DOHH2 (cell line): ENCODE measurements around the gene GPX7.
A peak's percentile ranks its signal among the peaks of the same experiment; 100 is the strongest.

Experiments used
- H3F3A ChIP-seq: fragments of 200-600 bp; sonication (generic), shearing (Covaris generic); 2 replicates; pipeline ENCODE4 v1.6.0; 2016; ENCODE audit warnings: antibody characterized with exemption, mild to moderate bottlenecking; ENCODE audit not compliant: control insufficient read depth, insufficient read depth
- H3K27ac ChIP-seq: fragments of 200-600 bp; sonication (generic); 2 replicates; pipeline ENCODE4 v1.5.1; 2014; ENCODE audit warnings: low read depth, mild to moderate bottlenecking, low read length, moderate library complexity
- H3K27me3 ChIP-seq: fragments of 200-600 bp; sonication (generic); 2 replicates; pipeline ENCODE4 v1.6.1; 2014; ENCODE audit warnings: mild to moderate bottlenecking, low read length, mixed read lengths; ENCODE audit not compliant: control insufficient read depth
- H3K36me3 ChIP-seq: fragments of 200-600 bp; sonication (generic); 2 replicates; pipeline ENCODE4 v1.6.1; 2014; ENCODE audit warnings: mild to moderate bottlenecking, low read length, moderate library complexity, mixed read lengths; ENCODE audit not compliant: control insufficient read depth
- H3K4me1 ChIP-seq: fragments of 200-600 bp; sonication (generic); 2 replicates; pipeline ENCODE4 v1.6.1; 2014; ENCODE audit warnings: mild to moderate bottlenecking, low read length, mixed read lengths; ENCODE audit not compliant: control insufficient read depth
- H3K4me2 ChIP-seq: fragments of 200-600 bp; sonication (generic); 2 replicates; pipeline ENCODE4 v1.6.0; 2014; ENCODE audit warnings: mild to moderate bottlenecking, low read length, moderate library complexity
- H3K4me3 ChIP-seq: fragments of 200-600 bp; sonication (generic); 2 replicates; pipeline ENCODE4 v1.5.1; 2014; ENCODE audit warnings: mild to moderate bottlenecking, low read length, mixed read lengths
- H3K79me2 ChIP-seq: fragments of 200-600 bp; sonication (generic); 2 replicates; pipeline ENCODE4 v1.6.1; 2014; ENCODE audit warnings: mild to moderate bottlenecking, low read length, mixed read lengths; ENCODE audit not compliant: control insufficient read depth
- H3K9me2 ChIP-seq: fragments of 200-600 bp; sonication (generic); replicated peaks from 2 replicates; pipeline ENCODE4 v1.6.1; 2014; ENCODE audit warnings: mild to moderate bottlenecking, low read length, mixed read lengths; ENCODE audit not compliant: control insufficient read depth
- H3K9me3 ChIP-seq: fragments of 200-600 bp; sonication (generic); 2 replicates; pipeline ENCODE4 v1.6.1; 2014; ENCODE audit warnings: antibody characterized with exemption, low read length, mixed read lengths; ENCODE audit not compliant: control insufficient read depth, insufficient read depth
- H4K20me1 ChIP-seq: fragments of 200-600 bp; sonication (generic); 2 replicates; pipeline ENCODE4 v1.6.0; 2014; ENCODE audit warnings: low read depth, mild to moderate bottlenecking, antibody characterized with exemption, low read length, moderate library complexity; ENCODE audit not compliant: control insufficient read depth, insufficient read depth
- EZH2phosphoT487 ChIP-seq: fragments of 200-600 bp; sonication (generic); IDR thresholded peaks from 2 replicates; pipeline ENCODE4 v1.6.1; 2017; ENCODE audit warnings: borderline replicate concordance, mild to moderate bottlenecking, antibody characterized with exemption, low read length, moderate library complexity, mixed read lengths
- TF ChIP-seq, protein P1 (sequence below): fragments of 200-600 bp; sonication (generic); IDR thresholded peaks from one replicate; pipeline ENCODE4 v1.5.1; 2014; ENCODE audit warnings: antibody characterized with exemption, mild to moderate bottlenecking, low read depth, low read length; ENCODE audit not compliant: poor library complexity, severe bottlenecking

Gene GPX7

DNA sequence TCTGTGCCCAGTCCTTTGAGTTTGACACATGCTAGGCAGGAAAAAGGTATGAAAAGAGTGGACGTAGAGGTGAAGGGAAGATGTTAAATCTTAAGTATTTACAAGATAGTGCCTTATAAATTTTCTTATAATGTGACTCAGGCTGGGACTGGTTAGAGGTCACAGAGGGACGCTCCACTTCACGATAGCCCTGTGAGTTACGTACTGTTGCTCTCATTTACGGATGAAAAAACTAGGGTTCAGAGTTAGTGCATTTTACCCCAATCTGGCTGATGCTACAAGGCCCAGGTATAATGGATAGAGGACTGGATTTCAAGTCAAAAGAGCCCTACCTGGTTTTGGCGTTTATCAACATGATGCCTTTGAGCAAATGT lies 47.9 kb upstream of the GPX7 start:
- peaks cover 43% of the 10 kb centered on the region for H3K79me2 ChIP-seq
- peak overlapping the region; percentile 93; the same call in 1 of the 2 replicates for H3K27ac ChIP-seq
- no peaks in the 10 kb centered on the region for H3K27me3 ChIP-seq
- peaks cover 6% of the 10 kb centered on the region for H3K36me3 ChIP-seq
- H4K20me1 ChIP-seq, result peaks cover 9% of the 10 kb centered on the region
- H3K9me2 ChIP-seq, result no peaks in the 10 kb centered on the region
- peak overlapping the region; percentile 92 for H3K4me3 ChIP-seq
- peak overlapping the region; percentile 96 for H3K4me2 ChIP-seq
- no peak for TF ChIP-seq EZH2phosphoT487
- TF ChIP-seq, protein P1, sequence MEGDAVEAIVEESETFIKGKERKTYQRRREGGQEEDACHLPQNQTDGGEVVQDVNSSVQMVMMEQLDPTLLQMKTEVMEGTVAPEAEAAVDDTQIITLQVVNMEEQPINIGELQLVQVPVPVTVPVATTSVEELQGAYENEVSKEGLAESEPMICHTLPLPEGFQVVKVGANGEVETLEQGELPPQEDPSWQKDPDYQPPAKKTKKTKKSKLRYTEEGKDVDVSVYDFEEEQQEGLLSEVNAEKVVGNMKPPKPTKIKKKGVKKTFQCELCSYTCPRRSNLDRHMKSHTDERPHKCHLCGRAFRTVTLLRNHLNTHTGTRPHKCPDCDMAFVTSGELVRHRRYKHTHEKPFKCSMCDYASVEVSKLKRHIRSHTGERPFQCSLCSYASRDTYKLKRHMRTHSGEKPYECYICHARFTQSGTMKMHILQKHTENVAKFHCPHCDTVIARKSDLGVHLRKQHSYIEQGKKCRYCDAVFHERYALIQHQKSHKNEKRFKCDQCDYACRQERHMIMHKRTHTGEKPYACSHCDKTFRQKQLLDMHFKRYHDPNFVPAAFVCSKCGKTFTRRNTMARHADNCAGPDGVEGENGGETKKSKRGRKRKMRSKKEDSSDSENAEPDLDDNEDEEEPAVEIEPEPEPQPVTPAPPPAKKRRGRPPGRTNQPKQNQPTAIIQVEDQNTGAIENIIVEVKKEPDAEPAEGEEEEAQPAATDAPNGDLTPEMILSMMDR, result no peak
- peaks cover 32% of the 10 kb centered on the region for H3K4me1 ChIP-seq
- no peaks in the 10 kb centered on the region for H3K9me3 ChIP-seq
- H3F3A ChIP-seq, result peaks cover 22% of the 10 kb centered on the region

DNA sequence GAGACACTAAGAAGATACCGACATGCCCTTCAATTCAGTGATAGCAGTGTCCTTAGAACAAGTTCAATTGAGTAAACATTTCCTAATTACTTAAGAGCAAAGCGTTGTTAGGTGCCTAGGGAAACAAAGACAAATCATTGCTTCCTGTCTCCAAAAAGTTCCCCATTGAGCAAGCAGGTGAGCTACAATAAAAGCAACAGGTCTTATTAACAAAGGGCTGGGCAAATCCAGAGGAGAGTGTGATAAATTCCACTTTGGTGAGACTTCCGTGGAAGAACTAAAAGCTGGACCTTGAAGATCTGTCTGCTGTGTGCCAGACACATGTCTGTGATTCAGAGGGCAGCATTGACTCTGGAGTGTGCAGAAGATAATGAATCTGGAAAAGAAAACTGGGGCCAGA lies 47.4 kb upstream of the GPX7 start:
- Histone ChIP-seq H3K79me2 (peaks cover 38% of the 10 kb centered on the region), H3K4me2 (peak overlapping the region; percentile 96), H3K9me2 (no peaks in the 10 kb centered on the region), H3K27ac (no peak overlapping the region), H3K36me3 (peaks cover 6% of the 10 kb centered on the region), H3F3A (peaks cover 18% of the 10 kb centered on the region), H3K4me3 (peak overlapping the region; percentile 92), H4K20me1 (peaks cover 6% of the 10 kb centered on the region; the same call in 1 of the 2 replicates), H3K4me1 (peaks cover 27% of the 10 kb centered on the region), H3K9me3 (no peaks in the 10 kb centered on the region), H3K27me3 (no peaks in the 10 kb centered on the region)
- TF ChIP-seq, protein P1, result no peak

DNA sequence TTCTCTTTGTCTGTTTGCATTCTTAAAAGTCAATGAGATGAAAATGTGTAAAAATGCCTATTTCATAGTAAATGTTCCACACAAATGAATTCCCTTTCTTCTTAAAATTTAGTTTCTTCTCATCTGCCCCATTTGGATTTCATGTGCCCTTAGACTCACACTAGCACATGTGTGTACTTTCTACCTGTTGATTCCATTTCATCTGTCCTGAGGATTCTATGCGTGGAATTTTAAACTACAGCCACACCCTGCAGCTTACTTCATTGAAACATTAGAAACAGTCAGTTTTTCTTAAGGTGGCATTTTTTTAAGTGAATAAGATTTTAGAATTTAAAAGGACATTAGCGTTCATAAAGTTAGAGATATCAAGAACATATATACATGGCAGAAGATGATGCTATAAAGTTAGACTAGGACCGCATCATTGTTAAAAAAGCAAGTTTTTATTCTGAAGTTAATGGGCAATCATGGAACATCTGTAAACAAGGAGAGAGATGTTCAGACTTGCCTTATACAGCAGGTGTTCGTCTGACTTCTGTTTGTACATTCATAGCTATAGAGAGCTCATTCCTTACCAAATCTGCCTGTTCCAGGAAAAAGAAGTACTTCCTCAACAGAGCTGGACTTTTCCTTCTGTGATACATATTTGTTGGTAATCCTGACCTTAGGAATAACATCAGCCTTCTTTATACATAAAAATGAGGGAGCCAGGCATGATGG lies 45.4 kb upstream of the GPX7 start:
- Histone ChIP-seq H3K9me2 (no peaks in the 10 kb centered on the region), H3F3A (peaks cover 17% of the 10 kb centered on the region), H3K4me3 (no peak overlapping the region), H3K9me3 (no peaks in the 10 kb centered on the region), H3K4me2 (no peak overlapping the region), H3K27ac (no peak overlapping the region), H3K79me2 (peaks cover 17% of the 10 kb centered on the region), H4K20me1 (peaks cover 3% of the 10 kb centered on the region; the same call in 1 of the 2 replicates), H3K36me3 (peaks cover 3% of the 10 kb centered on the region; the same call in 1 of the 2 replicates), H3K4me1 (peaks cover 13% of the 10 kb centered on the region), H3K27me3 (no peaks in the 10 kb centered on the region)
- TF ChIP-seq, protein P1, result no peak
